Fibroblast of mammary gland (primary cell): ENCODE measurements around the gene FOXL1.
A peak's percentile ranks its signal among the peaks of the same experiment; 100 is the strongest.

Experiments
- DNase-seq: peaks from one replicate; pipeline ENCODE4 v3.0.0-alpha.2; 2010; ENCODE audit warnings: low read depth
- H3K4me3 ChIP-seq: 2 replicates; pipeline ENCODE4 v1.5.1; 2011; ENCODE audit warnings: low read depth, mild to moderate bottlenecking, low read length, moderate library complexity; ENCODE audit not compliant: control insufficient read depth
- TF ChIP-seq, protein P1 (sequence below): conservative IDR thresholded peaks from 2 replicates; pipeline ENCODE4 v1.5.1; 2011; ENCODE audit warnings: low read depth, low read length, inconsistent platforms; ENCODE audit not compliant: control insufficient read depth, insufficient read depth

Gene FOXL1

DNA sequence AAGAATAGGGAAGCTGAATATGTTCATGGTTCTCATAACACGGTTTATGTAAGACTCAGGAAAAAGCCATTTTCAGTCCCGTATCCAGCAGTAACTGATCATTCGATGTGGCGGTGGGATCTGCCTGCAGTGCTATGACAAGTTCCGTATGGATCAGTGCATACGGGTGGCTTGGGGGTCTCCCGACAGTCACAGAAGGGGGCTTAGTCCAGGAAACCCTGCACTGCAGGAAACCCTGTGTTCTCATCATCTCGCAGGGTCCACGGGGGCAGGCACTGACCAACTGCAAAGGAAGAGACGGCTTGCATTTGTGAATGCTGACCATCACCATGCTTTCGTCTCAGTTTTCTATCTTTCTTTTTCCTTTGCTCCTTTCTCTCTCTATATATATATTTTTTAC, 31.1 kb upstream of the FOXL1 start:
- H3K4me3 ChIP-seq = no peak overlapping the region
- no peak for DNase-seq
- TF ChIP-seq, protein P1, sequence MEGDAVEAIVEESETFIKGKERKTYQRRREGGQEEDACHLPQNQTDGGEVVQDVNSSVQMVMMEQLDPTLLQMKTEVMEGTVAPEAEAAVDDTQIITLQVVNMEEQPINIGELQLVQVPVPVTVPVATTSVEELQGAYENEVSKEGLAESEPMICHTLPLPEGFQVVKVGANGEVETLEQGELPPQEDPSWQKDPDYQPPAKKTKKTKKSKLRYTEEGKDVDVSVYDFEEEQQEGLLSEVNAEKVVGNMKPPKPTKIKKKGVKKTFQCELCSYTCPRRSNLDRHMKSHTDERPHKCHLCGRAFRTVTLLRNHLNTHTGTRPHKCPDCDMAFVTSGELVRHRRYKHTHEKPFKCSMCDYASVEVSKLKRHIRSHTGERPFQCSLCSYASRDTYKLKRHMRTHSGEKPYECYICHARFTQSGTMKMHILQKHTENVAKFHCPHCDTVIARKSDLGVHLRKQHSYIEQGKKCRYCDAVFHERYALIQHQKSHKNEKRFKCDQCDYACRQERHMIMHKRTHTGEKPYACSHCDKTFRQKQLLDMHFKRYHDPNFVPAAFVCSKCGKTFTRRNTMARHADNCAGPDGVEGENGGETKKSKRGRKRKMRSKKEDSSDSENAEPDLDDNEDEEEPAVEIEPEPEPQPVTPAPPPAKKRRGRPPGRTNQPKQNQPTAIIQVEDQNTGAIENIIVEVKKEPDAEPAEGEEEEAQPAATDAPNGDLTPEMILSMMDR = no peak

DNA sequence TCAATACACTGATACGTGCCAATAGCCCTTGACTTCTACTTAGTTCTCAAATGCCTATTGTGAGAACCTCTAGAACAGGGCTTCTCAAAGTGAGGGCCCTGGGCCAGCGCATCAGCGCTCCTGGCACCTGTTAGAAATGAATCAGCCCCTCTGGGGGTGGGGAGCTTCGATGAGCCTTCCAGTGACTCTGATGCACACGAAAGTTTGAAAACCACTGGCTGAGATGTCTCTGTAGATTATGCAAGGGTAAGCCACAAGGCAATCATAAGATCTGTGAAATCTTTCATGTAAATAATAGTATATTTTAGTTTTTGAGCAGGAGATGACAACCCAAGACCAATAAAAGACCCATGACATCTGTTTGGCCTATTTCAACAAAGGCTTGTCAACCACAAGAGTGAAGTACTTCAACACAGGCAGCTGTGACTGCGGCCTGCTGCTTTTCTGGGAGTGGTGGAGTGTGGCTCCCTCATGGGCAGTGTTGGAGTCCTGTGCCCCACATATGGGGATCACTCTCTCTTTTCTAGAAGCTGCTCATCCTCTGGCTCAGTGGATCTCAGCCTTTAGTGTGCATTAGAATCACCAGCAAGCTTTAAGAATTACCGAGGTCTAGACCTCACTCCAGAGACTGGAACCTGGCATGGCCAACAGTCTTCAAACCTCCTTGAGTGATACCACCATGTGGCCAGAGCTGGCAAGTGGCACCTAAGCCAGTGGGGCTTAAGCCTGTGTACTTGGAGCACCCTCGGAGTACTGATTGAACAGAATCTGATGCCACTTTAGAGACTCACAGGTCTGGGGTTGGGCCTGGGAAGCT, 29.1 kb upstream of the FOXL1 start:
- peak; percentile 50 for DNase-seq

DNA sequence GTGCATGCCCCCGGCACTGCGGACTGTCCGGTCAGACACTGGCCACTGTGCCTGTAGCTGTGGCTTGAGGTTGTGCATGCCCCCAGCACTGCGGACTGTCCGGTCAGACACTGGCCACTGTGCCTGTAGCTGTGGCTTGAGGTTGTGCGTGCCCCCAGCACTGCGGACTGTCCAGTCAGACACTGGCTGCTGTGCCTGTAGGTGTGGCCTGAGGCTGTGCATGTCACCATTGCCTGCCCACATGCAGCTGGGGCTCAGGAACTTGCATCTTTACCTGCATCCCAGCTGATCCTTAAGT, 28.5 kb upstream of the FOXL1 start:
- no peak for DNase-seq
- H3K4me3 ChIP-seq = no peak overlapping the region
- TF ChIP-seq, protein P1 = no peak

More for the DNA sequence above, 29.1 kb upstream of the FOXL1 start:
- H3K4me3 ChIP-seq = no peak overlapping the region
- TF ChIP-seq, protein P1 = no peak

DNA sequence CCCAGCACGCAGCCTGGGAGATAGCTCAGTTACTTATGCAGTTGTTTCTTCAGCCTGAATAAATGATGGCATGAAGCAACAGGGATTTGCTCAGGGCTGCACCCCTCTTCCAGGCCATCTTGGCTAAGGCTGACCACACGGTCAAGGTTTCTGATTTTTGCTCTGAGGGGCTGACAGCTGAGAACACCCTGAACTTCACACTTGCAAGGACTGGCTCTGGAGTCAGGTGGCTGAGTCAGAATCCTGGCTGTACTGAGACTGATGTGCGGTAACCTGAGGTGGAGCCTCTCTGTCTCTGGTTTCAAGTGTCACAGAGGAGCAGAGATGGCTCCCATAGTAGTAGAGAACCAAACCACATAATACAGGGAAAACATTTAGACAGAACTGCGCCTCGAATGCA, 28.1 kb upstream of the FOXL1 start:
- H3K4me3 ChIP-seq = no peak overlapping the region
- no peak for DNase-seq
- TF ChIP-seq, protein P1 = no peak

- TF ChIP-seq, protein P1 = no peak
- no peak overlapping the region for H3K4me3 ChIP-seq
- DNase-seq = no peak
These were observed 25.0 kb upstream of the FOXL1 start for GRCh38 chr16:86553356-86553755.

DNA sequence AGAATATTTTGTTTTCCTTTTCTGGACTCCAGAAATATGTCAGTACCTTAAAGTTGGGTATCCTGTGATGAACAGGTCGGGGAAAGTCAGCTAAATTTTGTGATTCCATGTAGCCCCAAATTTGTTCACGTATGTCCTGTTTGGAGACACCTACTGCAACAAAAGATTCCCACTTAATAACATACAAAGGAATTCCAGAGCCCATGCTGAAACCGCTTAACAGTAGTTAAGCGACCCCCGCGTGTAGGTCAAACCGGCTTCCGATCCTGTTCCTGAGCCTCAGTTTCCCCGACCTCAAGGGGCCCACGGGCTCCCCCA, 23.8 kb upstream of the FOXL1 start:
- DNase-seq = no peak
- H3K4me3 ChIP-seq = peak overlapping the region; percentile 96
- TF ChIP-seq, protein P1 = no peak
